Naive thymus-derived CD4-positive, alpha-beta T cell (primary cell): Measurements from ENCODE around the gene NQO1. TPM values are rescaled to one million over a fixed set of nuclear protein-coding genes. Genes with fewer than 3 reads are reported as not detected.
A peak's percentile ranks its signal among the peaks of the same experiment; 100 is the strongest.

ENCODE experiments used
- ATAC-seq: fragments of 150-1000 bp; cut with Tn5 transposase; 2 replicates; pipeline ENCODE4 v1.10.0; 2021; ENCODE audit warnings: mild to moderate bottlenecking, moderate library complexity
- CTCF ChIA-PET: fragments of 350-600 bp; sonication (Branson Sonifier 250); formaldehyde crosslinking; loops from one replicate; lab custom pipeline; 2021; ENCODE audit warnings: antibody characterized with exemption; lab: Charles Lee
- POLR2A ChIA-PET: fragments of 350-600 bp; sonication (Branson Sonifier 250); formaldehyde crosslinking; loops from one replicate; lab custom pipeline; 2021; ENCODE audit warnings: antibody characterized with exemption, inconsistent platforms; lab: Charles Lee
- DNase-seq, 9 donors: peaks; one replicate each; pipeline versions ENCODE4 v3.0.0 to v3.0.0-alpha.2; 2020 to 2022; ENCODE audit warnings: mixed read lengths in 1 of 9
- H3K27ac ChIP-seq: one replicate; pipeline ENCODE4 v1.7.0; 2013; ENCODE audit warnings: mild to moderate bottlenecking, low read depth, low read length, moderate library complexity
- H3K27me3 ChIP-seq, 2 donors: one replicate each; pipeline ENCODE4 v1.7.0; 2013; ENCODE audit warnings: low read length in 2 of 2, mild to moderate bottlenecking in 2 of 2, moderate library complexity in 2 of 2; ENCODE audit not compliant: control insufficient read depth in 2 of 2, insufficient read depth in 2 of 2
- H3K36me3 ChIP-seq, 3 experiments: 1 replicate in 2 of 3; 2 replicates in 1 of 3; pipeline ENCODE4 v1.7.0; 2013; ENCODE audit warnings: low read length in 3 of 3, mild to moderate bottlenecking in 3 of 3, moderate library complexity in 1 of 3; ENCODE audit not compliant: insufficient read depth in 3 of 3, control insufficient read depth in 2 of 3
- H3K4me1 ChIP-seq, 2 donors: one replicate each; pipeline ENCODE4 v1.7.0; 2013; ENCODE audit warnings: low read length in 2 of 2, mild to moderate bottlenecking in 2 of 2, moderate library complexity in 1 of 2; ENCODE audit not compliant: control insufficient read depth in 2 of 2, insufficient read depth in 2 of 2
- H3K4me3 ChIP-seq: 2 replicates; pipeline ENCODE4 v1.7.0; 2013; ENCODE audit warnings: mild to moderate bottlenecking, low read length
- H3K9me3 ChIP-seq, 3 experiments: 1 replicate in 2 of 3; 2 replicates in 1 of 3; pipeline ENCODE4 v1.7.0; 2013; ENCODE audit warnings: low read length in 3 of 3; ENCODE audit not compliant: control insufficient read depth in 2 of 3
- H3K27ac Mint-ChIP-seq, 9 donors: one replicate each; pipeline ENCODE4 v1.8.0; 2020 to 2022; ENCODE audit warnings: mixed read lengths in 9 of 9, mild to moderate bottlenecking in 8 of 9, moderate library complexity in 5 of 9, inconsistent platforms in 2 of 9
- H3K27me3 Mint-ChIP-seq, 5 donors: one replicate each; pipeline ENCODE4 v1.8.0; 2021 to 2022; ENCODE audit warnings: mixed read lengths in 5 of 5, mild to moderate bottlenecking in 1 of 5
- H3K36me3 Mint-ChIP-seq, 5 donors: one replicate each; pipeline ENCODE4 v1.8.0; 2020 to 2022; ENCODE audit warnings: mixed read lengths in 5 of 5, mild to moderate bottlenecking in 3 of 5, inconsistent platforms in 1 of 5
- H3K4me1 Mint-ChIP-seq, 7 donors: one replicate each; pipeline ENCODE4 v1.8.0; 2020 to 2022; ENCODE audit warnings: mixed read lengths in 7 of 7, mild to moderate bottlenecking in 3 of 7, inconsistent platforms in 1 of 7
- H3K4me3 Mint-ChIP-seq, 10 donors: one replicate each; pipeline ENCODE4 v1.8.0; 2020 to 2022; ENCODE audit warnings: mild to moderate bottlenecking in 10 of 10, mixed read lengths in 10 of 10, moderate library complexity in 6 of 10, inconsistent platforms in 2 of 10
- H3K9me3 Mint-ChIP-seq, 11 donors: one replicate each; pipeline ENCODE4 v1.8.0; 2020 to 2022; ENCODE audit warnings: mixed read lengths in 11 of 11, mild to moderate bottlenecking in 4 of 11, inconsistent platforms in 1 of 11, moderate library complexity in 1 of 11
- intact Hi-C, 2 donors: fragments of 100-400 bp; cut with micrococcal nuclease; formaldehyde crosslinking; loops; one replicate each; pipeline ENCODE4 v1.15.1; 2023
- polyA plus RNA-seq, 2 donors: library from polyadenylated mRNA; unstranded; fragments of 300-500 nt; fragmentation: Illumina TruSeq; gene quantifications; one replicate each; pipeline ENCODE4 v1.2.3, GENCODE V29; 2021
- total RNA-seq, 6 experiments: library from RNA in 5 of 6; stranded (reverse) in 5 of 6; gene quantifications; 1 replicate in 5 of 6; 2 replicates in 1 of 6; pipeline ENCODE4 v1.2.3 and lab custom pipeline; 2021 to 2026

The NQO1 gene
- total RNA-seq (10 to 100 TPM in 1 of 5 experiments, 1 to 10 TPM in 4; 1.7 to 27.3 (median 3.2) TPM), polyA plus RNA-seq (1 to 10 TPM; 2.2 to 5.3 TPM), total RNA-seq (lab: John Stamatoyannopoulos, UW) (6.5 reads per million, percentile 28 among the genes with 10 or more reads in this experiment)

GRCh38 chr16:69726313-69727060 lies at the start of gene NQO1:
Gene NQO1, minus strand, starts transcription at chr16:69726560. Its CDS starts 121 bp downstream, at chr16:69726439.
- Histone ChIP-seq H3K9me3 (no peaks in the 10 kb centered on the region), H3K27me3 (no peaks in the 10 kb centered on the region), H3K36me3 (no peaks in the 10 kb centered on the region), H3K4me3 (peak within 1 kb of the TSS; percentile 79), H3K27ac (peak within 1 kb of the TSS; percentile 57), H3K4me1 (peaks cover 10 to 18% of the 10 kb centered on the region in 2 donors)
- ChIA-PET CTCF (interaction anchor here (0.8 to 2.3 kb wide), 2 partner anchors 18 to 28 kb away, joined by 3 to 18 read pairs; partner anchors contain the start of gene NOB1), POLR2A (interaction anchor here (1.3 to 4.8 kb wide), 5 partner anchors 23 to 37 kb away, joined by 4 to 49 read pairs (median 7); partner anchors contain the start of genes NOB1 and WWP2)
- ATAC-seq = peak; percentile 98
- H3K4me3 Mint-ChIP-seq = peak within 1 kb of the TSS; percentile 86 to 96 (median 95)
- peak; percentile 62 to 90 (median 78) for DNase-seq
- no peaks in the 10 kb centered on the region for H3K36me3 Mint-ChIP-seq
- H3K27ac Mint-ChIP-seq = peak within 1 kb of the TSS; percentile 72 to 95 (median 86)
- no peaks in the 10 kb centered on the region for H3K27me3 Mint-ChIP-seq
- peaks cover 15 to 57% (median 27%) of the 10 kb centered on the region in 7 donors for H3K4me1 Mint-ChIP-seq
- no peaks in the 10 kb centered on the region for H3K9me3 Mint-ChIP-seq
- intact Hi-C loops = loop anchor here (1.0 to 10.0 kb wide), 6 partner anchors 16 to 302 kb away; partner anchors contain the start of genes NOB1 (in 2 of the 2), CYB5B (in 1 of the 2) and WWP2 (in 1 of the 2)

- Mint-ChIP-seq H3K9me3 (peaks cover 0 to 23% (median 13%) of the 10 kb centered on the region in 11 donors), H3K27ac (peak overlapping the region in 2 of 9 donors; percentile 22 to 41), H3K27me3 (no peaks in the 10 kb centered on the region), H3K36me3 (peaks cover 9 to 35% (median 30%) of the 10 kb centered on the region in 5 donors), H3K4me3 (no peak overlapping the region), H3K4me1 (peaks cover 28 to 54% (median 37%) of the 10 kb centered on the region in 7 donors)
- intact Hi-C loops = no loop called here
- H3K4me1 ChIP-seq = peaks cover 0 to 6% of the 10 kb centered on the region in 2 donors
- ATAC-seq = no peak
- H3K36me3 ChIP-seq = peaks cover 0 to 9% (median 0%) of the 10 kb centered on the region in 3 experiments
- peaks cover 0 to 15% (median 0%) of the 10 kb centered on the region in 3 experiments for H3K9me3 ChIP-seq
- H3K27ac ChIP-seq = no peak overlapping the region
- no peaks in the 10 kb centered on the region for H3K27me3 ChIP-seq
- ChIA-PET POLR2A (no interaction called here), CTCF (no interaction called here)
- no peak overlapping the region for H3K4me3 ChIP-seq
- DNase-seq = no peak
These were observed 49.2 kb upstream of the NQO1 start for GRCh38 chr16:69775563-69775962.

GRCh38 chr16:69773260-69773947 lies 47.0 kb upstream of the NQO1 start:
- intact Hi-C loops = no loop called here
- H3K4me1 ChIP-seq = peaks cover 4 to 6% of the 10 kb centered on the region in 2 donors
- peaks cover 0 to 9% (median 0%) of the 10 kb centered on the region in 3 experiments for H3K36me3 ChIP-seq
- no peaks in the 10 kb centered on the region for H3K27me3 ChIP-seq
- Mint-ChIP-seq H3K9me3 (peaks cover 0 to 23% (median 13%) of the 10 kb centered on the region in 11 donors), H3K4me3 (peak overlapping the region in 1 of 10 donors; percentile 27), H3K36me3 (peaks cover 9 to 30% (median 30%) of the 10 kb centered on the region in 5 donors), H3K27ac (peak overlapping the region in 2 of 9 donors; percentile 57 to 65), H3K4me1 (peaks cover 34 to 58% (median 48%) of the 10 kb centered on the region in 7 donors), H3K27me3 (no peaks in the 10 kb centered on the region)
- ATAC-seq (no peak), DNase-seq (no peak)
- H3K9me3 ChIP-seq = peaks cover 0 to 15% (median 0%) of the 10 kb centered on the region in 3 experiments
- H3K4me3 ChIP-seq = no peak overlapping the region
- POLR2A ChIA-PET = interaction anchor here (0.7 to 1.6 kb wide), 2 partner anchors 12 to 19 kb away, joined by 3 to 5 read pairs; partner anchors contain the start of gene WWP2
- CTCF ChIA-PET = interaction anchor here (1.1 kb wide), 1 partner anchor 19 kb away, joined by 3 read pairs; the partner anchor contains the start of gene NOB1
- H3K27ac ChIP-seq = no peak overlapping the region

GRCh38 chr16:69771651-69771967 lies 45.2 kb upstream of the NQO1 start:
- H3K4me1 ChIP-seq = peaks cover 4 to 6% of the 10 kb centered on the region in 2 donors
- H3K36me3 ChIP-seq = peaks cover 0 to 9% (median 0%) of the 10 kb centered on the region in 3 experiments
- H3K36me3 Mint-ChIP-seq = peaks cover 9 to 31% (median 30%) of the 10 kb centered on the region in 5 donors
- DNase-seq (no peak), ATAC-seq (no peak)
- intact Hi-C loops = no loop called here
- peaks cover 37 to 65% (median 60%) of the 10 kb centered on the region in 7 donors for H3K4me1 Mint-ChIP-seq
- H3K27ac ChIP-seq = no peak overlapping the region
- H3K4me3 Mint-ChIP-seq = peak overlapping the region in 1 of 10 donors; percentile 10
- no peaks in the 10 kb centered on the region for H3K27me3 ChIP-seq
- H3K27me3 Mint-ChIP-seq = no peaks in the 10 kb centered on the region
- ChIA-PET CTCF (interaction anchor here (0.8 kb wide), 1 partner anchor 26 kb away, joined by 3 read pairs; no protein-coding TSS in a partner anchor), POLR2A (no interaction called here)
- H3K27ac Mint-ChIP-seq = peak overlapping the region in 2 of 9 donors; percentile 32 to 41
- H3K9me3 Mint-ChIP-seq = peaks cover 0 to 23% (median 13%) of the 10 kb centered on the region in 11 donors
- H3K9me3 ChIP-seq = peaks cover 0 to 15% (median 0%) of the 10 kb centered on the region in 3 experiments
- H3K4me3 ChIP-seq = no peak overlapping the region

GRCh38 chr16:69769404-69769803 lies 43.0 kb upstream of the NQO1 start:
- POLR2A ChIA-PET = no interaction called here
- H3K4me3 Mint-ChIP-seq = no peak overlapping the region
- Histone ChIP-seq H3K4me3 (no peak overlapping the region), H3K27me3 (no peaks in the 10 kb centered on the region), H3K4me1 (peaks cover 4 to 6% of the 10 kb centered on the region in 2 donors), H3K9me3 (no peaks in the 10 kb centered on the region), H3K36me3 (no peaks in the 10 kb centered on the region), H3K27ac (no peak overlapping the region)
- CTCF ChIA-PET = no interaction called here
- no peak for ATAC-seq
- H3K27ac Mint-ChIP-seq = peak overlapping the region in 1 of 9 donors; percentile 65
- H3K9me3 Mint-ChIP-seq = peaks cover 0 to 4% (median 0%) of the 10 kb centered on the region in 11 donors
- H3K4me1 Mint-ChIP-seq = peaks cover 39 to 71% (median 63%) of the 10 kb centered on the region in 7 donors
- no peaks in the 10 kb centered on the region for H3K27me3 Mint-ChIP-seq
- H3K36me3 Mint-ChIP-seq = peaks cover under 1 to 14% (median 10%) of the 10 kb centered on the region in 5 donors
- no peak for DNase-seq
- intact Hi-C loops = no loop called here

- no peaks in the 10 kb centered on the region for H3K9me3 ChIP-seq
- CTCF ChIA-PET = no interaction called here
- peak overlapping the region in 1 of 9 donors; percentile 11 for H3K27ac Mint-ChIP-seq
These were observed 42.3 kb upstream of the NQO1 start for GRCh38 chr16:69768666-69769065.

More at GRCh38 chr16:69768666-69769065, 42.3 kb upstream of the NQO1 start:
- no peaks in the 10 kb centered on the region for H3K27me3 Mint-ChIP-seq
- ATAC-seq = no peak
- Histone ChIP-seq H3K36me3 (no peaks in the 10 kb centered on the region), H3K27ac (no peak overlapping the region), H3K27me3 (no peaks in the 10 kb centered on the region), H3K4me1 (peaks cover 4 to 6% of the 10 kb centered on the region in 2 donors), H3K4me3 (no peak overlapping the region)
- intact Hi-C loops = no loop called here
- DNase-seq = no peak
- POLR2A ChIA-PET = no interaction called here
- H3K9me3 Mint-ChIP-seq = peaks cover 0 to 1% (median 0%) of the 10 kb centered on the region in 11 donors
- no peak overlapping the region for H3K4me3 Mint-ChIP-seq
- peaks cover 0 to 10% (median 3%) of the 10 kb centered on the region in 5 donors for H3K36me3 Mint-ChIP-seq
- H3K4me1 Mint-ChIP-seq = peaks cover 35 to 67% (median 61%) of the 10 kb centered on the region in 7 donors
